GM10266 (cell line): ENCODE data around the gene NCAM2.

Experiments
- DNase-seq: peaks from one replicate; pipeline ENCODE4 v3.0.0; 2012; ENCODE audit errors: extremely low spot score
- CTCF ChIP-seq: IDR thresholded peaks from 2 replicates; pipeline ENCODE4 v1.5.1; 2012; ENCODE audit warnings: mild to moderate bottlenecking, low read depth; ENCODE audit not compliant: control insufficient read depth, insufficient read depth; ENCODE audit errors: missing control alignments

NCAM2 gene

DNA sequence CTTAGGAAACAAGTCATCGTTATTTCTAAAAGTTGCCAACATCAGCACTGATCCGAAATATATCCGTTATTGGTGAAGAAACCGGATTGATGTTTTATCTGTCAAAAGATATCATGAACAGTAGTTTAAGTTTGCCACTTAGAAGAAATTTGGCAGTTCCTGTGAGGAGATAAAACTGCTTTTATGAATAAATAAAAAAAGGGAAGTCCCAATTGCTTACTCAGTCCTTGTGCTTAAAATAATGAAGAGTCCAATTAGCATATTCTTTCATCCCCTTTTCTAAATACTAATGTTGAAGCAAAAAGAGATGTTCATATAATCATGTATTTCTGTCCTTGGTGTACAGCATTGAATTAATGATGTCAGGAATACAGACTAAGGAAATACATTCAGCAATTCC lies 164.6 kb downstream of the NCAM2 start:
- TF ChIP-seq CTCF = no peak

GRCh38 chr21:21163904-21164303 lies 165.7 kb downstream of the NCAM2 start:
- DNase-seq = peak; percentile 12
- peak; percentile 47 for TF ChIP-seq CTCF

More for the DNA sequence above, 164.6 kb downstream of the NCAM2 start:
- no peak for DNase-seq

DNA sequence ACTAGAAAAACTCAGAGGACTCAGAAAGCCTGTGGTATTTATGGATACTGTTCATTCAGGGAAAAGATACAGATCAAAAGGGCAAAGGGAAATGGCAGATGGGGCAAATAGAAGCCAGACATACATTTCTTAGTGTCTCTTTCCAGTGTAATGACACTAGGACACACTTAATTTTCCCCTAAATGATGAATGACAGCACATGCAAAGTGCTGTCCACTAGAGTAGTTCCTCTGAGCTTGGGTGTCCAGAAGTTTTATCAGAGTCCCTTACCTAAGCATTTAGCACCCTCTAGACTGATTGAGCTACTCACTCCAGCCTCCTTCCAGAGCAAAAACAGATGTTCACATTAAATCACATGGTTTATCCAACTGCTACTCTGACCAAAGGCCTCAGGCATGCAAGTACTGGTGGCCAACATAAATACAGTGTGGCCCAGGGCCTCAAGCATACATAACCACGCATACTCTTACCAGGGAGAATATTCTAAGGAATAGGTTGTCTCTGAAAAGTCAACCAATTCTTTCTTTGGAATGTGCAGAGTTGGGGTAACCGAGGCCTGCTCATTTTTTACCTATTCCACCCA lies 166.9 kb downstream of the NCAM2 start:
- TF ChIP-seq CTCF = no peak
- DNase-seq = no peak

DNA sequence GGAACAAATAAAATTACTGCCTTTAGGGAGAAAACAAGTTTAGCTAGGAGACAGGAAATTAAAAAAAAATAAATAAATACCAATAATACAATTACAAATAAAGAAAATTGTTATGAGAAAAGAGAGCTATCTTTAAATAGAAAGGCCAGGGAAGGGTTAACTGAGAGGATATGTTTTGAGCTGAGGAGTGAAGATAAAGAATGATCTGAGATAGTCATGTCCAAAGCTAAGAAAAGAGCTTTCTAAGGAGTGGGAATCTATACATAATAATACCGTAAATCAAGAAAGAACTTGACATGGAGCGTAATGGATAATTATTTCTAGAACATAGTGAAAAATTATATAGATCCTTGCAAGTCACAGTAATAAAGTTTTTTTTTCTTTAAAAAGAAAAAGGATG lies 176.5 kb downstream of the NCAM2 start:
- no peak for DNase-seq
- TF ChIP-seq CTCF = no peak

DNA sequence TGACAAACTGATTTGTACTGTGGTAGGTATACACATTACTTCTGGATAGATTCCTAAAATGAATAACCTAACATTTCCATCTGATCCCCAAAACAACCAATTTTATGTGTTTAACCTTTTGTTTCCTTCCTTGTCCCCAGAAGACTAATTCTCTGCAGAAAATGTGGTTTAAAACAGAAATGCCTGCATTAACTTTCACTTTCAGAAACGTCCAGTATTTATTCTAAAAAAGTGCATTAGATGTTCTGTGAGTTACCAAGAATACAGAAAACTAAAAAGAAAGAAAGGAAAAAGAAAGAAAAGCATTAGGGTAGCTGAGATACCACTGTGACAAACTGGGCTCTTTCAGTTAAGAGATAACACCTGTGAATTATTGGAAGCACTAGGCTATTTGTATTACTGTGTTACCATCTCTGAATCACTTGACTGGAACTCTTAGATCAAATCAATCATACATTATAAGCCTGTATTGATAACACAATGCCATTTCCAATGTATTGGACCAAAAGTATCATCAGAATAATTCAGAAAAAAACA lies 177.7 kb downstream of the NCAM2 start:
- no peak for DNase-seq
- no peak for TF ChIP-seq CTCF

DNA sequence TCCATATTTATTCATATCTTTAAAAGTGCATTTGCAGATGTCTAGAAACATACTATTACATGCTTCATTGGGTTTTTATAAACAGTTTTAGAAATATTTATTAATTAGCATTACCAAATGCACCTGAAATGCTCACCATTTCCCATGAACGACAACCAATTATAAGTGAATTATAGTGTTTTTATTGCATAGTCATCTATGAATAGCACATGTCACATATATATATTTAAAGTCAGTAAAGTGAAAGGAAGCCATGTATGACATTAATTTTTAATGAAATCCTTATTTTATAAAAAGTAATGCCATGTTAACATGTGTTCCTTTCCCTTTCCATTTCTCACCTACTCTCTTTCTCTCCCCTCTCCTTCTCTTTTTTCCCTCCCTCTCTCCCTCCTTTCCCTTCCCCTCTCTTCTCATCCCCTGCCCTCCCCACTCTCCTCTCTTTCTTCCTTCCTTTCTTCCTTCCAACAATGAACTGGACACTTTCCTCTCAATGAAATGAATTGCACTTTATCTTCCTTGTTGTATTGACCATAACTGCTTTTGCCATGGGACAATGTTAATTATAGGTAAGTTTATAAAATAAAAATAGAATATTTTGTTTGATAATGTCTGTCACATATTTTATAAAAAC lies 179.3 kb downstream of the NCAM2 start:
- no peak for DNase-seq
- no peak for TF ChIP-seq CTCF

GRCh38 chr21:21179619-21180298 lies 181.6 kb downstream of the NCAM2 start:
- no peak for DNase-seq
- TF ChIP-seq CTCF = no peak
